Lower lobe of right lung (tissue), 2 donors: ENCODE data around the gene INTS1. TPM values are rescaled to one million over a fixed set of nuclear protein-coding genes. Genes with fewer than 3 reads are reported as not detected.

Experiments
- ATAC-seq, 2 donors: fragments of 200-7000 bp; cut with Tn5 transposase; one replicate each; pipeline ENCODE4 v1.9.1; 2020 to 2022; ENCODE audit warnings: mild to moderate bottlenecking in 2 of 2, moderate library complexity in 2 of 2
- DNase-seq: peaks from one replicate; pipeline ENCODE4 v3.0.0-alpha.2; 2020
- H3K27ac ChIP-seq: fragments of 200-600 bp; one replicate; pipeline ENCODE4 v1.8.0; 2022
- H3K27me3 ChIP-seq: fragments of 200-600 bp; one replicate; pipeline ENCODE4 v1.8.0; 2022; ENCODE audit warnings: low read depth
- H3K36me3 ChIP-seq: fragments of 200-600 bp; one replicate; pipeline ENCODE4 v1.8.0; 2022; ENCODE audit warnings: mild to moderate bottlenecking
- H3K4me1 ChIP-seq: fragments of 200-600 bp; one replicate; pipeline ENCODE4 v1.8.0; 2022
- H3K4me3 ChIP-seq: fragments of 200-600 bp; one replicate; pipeline ENCODE4 v1.8.0; 2022; ENCODE audit warnings: mild to moderate bottlenecking
- H3K9me3 ChIP-seq: fragments of 200-600 bp; one replicate; pipeline ENCODE4 v1.8.0; 2022
- intact Hi-C: fragments of 100-400 bp; cut with DNase I; formaldehyde crosslinking; loops from one replicate; pipeline ENCODE4 v1.11.0; 2022
- total RNA-seq: library from RNA; stranded (reverse); fragmentation: NEBNext Ultra II Directional; extraction: Animal tissue kit (Norgen Biotek cat#: 25700); gene quantifications from one replicate; pipeline ENCODE4 v1.2.1, GENCODE V29; 2021
- TF ChIP-seq, protein P1 (sequence below): fragments of 200-600 bp; IDR thresholded peaks from one replicate; pipeline ENCODE4 v1.8.0; 2022; ENCODE audit warnings: antibody characterized with exemption, mild to moderate bottlenecking
- donor health status: DM: no; HTN: yes; CAD: no; lungs with severe emphysema.

Gene INTS1
- total RNA-seq, 1 donor from 2014 or later = 50.8 TPM

GRCh38 chr7:1539181-1539881 lies 35.1 kb upstream of the INTS1 start:
- H3K9me3 ChIP-seq = no peaks in the 10 kb centered on the region
- intact Hi-C loops = no loop called here
- peak overlapping the region; percentile 94 for H3K27ac ChIP-seq
- DNase-seq (no peak), ATAC-seq (no peak)
- peaks cover 70% of the 10 kb centered on the region for H3K36me3 ChIP-seq
- TF ChIP-seq, protein P1, sequence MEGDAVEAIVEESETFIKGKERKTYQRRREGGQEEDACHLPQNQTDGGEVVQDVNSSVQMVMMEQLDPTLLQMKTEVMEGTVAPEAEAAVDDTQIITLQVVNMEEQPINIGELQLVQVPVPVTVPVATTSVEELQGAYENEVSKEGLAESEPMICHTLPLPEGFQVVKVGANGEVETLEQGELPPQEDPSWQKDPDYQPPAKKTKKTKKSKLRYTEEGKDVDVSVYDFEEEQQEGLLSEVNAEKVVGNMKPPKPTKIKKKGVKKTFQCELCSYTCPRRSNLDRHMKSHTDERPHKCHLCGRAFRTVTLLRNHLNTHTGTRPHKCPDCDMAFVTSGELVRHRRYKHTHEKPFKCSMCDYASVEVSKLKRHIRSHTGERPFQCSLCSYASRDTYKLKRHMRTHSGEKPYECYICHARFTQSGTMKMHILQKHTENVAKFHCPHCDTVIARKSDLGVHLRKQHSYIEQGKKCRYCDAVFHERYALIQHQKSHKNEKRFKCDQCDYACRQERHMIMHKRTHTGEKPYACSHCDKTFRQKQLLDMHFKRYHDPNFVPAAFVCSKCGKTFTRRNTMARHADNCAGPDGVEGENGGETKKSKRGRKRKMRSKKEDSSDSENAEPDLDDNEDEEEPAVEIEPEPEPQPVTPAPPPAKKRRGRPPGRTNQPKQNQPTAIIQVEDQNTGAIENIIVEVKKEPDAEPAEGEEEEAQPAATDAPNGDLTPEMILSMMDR = no peak
- no peaks in the 10 kb centered on the region for H3K27me3 ChIP-seq
- H3K4me3 ChIP-seq = peak overlapping the region; percentile 51
- H3K4me1 ChIP-seq = peaks cover 39% of the 10 kb centered on the region

DNA sequence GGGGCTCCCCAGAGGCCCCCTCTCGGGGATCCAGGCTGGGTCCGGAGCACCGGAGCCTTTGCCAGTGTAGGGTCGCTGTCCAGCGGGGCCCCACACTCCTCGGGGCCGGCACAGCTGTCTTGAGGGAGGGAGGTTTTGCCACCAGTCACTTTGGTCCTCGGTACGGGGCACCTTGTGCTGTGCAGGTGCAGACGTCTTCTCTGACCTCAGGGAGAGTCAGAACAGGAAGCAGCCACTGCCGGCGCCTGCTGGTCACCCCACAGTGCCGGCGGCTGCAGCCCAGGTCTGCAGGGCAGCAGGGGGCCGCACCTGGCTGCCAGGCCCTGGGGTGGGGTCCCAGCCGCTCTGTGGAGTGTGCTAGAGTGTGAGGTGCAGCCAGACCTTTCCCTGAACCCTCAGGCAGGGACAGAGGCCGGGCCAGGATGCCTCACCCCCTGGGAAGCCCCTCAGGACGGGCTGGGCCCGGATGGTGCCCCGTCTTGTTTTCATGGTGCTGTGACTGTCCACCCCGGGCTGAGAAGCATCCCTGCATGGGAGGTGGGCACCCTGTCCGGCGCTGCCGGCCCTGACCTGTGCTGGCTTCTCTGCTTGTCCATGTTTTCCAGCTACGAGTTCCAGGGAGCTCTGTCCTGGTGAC lies 34.5 kb upstream of the INTS1 start:
- Histone ChIP-seq H3K9me3 (no peaks in the 10 kb centered on the region), H3K36me3 (peaks cover 63% of the 10 kb centered on the region), H3K4me1 (peaks cover 46% of the 10 kb centered on the region), H3K4me3 (peak overlapping the region; percentile 51), H3K27ac (peak overlapping the region; percentile 94), H3K27me3 (no peaks in the 10 kb centered on the region)
- TF ChIP-seq, protein P1 = no peak
- DNase-seq (no peak), ATAC-seq (no peak)
- intact Hi-C loops = no loop called here

DNA sequence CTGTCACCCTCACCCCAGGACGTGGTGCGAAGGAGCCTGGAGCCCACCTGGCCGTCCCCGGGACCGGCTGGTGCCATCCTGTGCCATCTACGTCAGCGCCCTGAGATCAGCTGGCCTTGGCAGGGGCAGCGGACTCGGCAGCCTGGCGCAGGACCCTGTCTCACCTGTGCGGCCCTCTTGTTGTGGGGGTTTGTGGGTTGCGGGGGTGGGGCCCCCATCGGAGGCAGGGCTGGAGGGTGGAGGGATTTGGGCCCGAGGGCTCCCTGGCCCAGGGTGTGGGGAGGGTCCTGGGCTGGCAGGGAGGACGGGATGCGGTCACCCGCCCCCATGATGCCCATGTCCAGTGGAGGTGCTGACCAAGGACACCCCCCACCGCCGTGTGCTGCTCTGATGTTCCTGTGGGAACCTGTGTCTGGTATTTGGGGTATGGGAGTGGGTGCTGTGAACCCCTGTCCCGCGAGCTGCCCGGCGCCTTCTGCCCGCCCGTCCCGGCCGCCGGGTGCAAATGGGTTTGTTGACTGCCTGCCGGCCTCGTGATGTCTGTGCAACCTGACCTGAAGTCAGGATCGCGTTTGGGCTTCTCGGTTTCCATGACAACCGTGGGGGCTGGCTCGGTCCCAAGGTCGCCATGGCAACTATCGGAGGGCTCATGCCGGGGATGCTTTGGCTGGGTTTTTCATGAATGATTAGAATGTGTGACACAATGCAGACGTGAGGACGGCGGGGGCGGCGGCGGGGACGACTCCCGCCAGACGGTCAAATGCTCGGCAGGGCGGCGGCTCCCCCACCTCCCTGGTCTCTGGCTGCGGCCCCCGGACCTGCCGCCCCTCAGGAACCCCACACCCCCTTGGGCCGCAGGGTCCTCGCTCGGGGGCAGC lies 33.6 kb upstream of the INTS1 start:
- Histone ChIP-seq H3K27me3 (no peaks in the 10 kb centered on the region), H3K9me3 (no peaks in the 10 kb centered on the region), H3K4me1 (peaks cover 53% of the 10 kb centered on the region), H3K4me3 (peak overlapping the region; percentile 51), H3K36me3 (peaks cover 56% of the 10 kb centered on the region), H3K27ac (peak overlapping the region; percentile 94)
- intact Hi-C loops = no loop called here
- DNase-seq = peak; percentile 78
- ATAC-seq = peak; percentile 47 to 57
- TF ChIP-seq, protein P1 = no peak

- Histone ChIP-seq H3K27me3 (no peaks in the 10 kb centered on the region), H3K9me3 (no peaks in the 10 kb centered on the region), H3K27ac (peak overlapping the region; percentile 94), H3K4me3 (peak overlapping the region; percentile 51), H3K4me1 (peaks cover 56% of the 10 kb centered on the region), H3K36me3 (peaks cover 48% of the 10 kb centered on the region)
- ATAC-seq (peak; percentile 86 to 90), DNase-seq (peak; percentile 96)
- intact Hi-C loops = no loop called here
- TF ChIP-seq, protein P1 = no peak
Observed at GRCh38 chr7:1536743-1537534, 32.8 kb upstream of the INTS1 start.

- no peaks in the 10 kb centered on the region for H3K27me3 ChIP-seq
- H3K4me3 ChIP-seq = peak overlapping the region; percentile 51
- H3K27ac ChIP-seq = peak overlapping the region; percentile 94
- intact Hi-C loops = no loop called here
- TF ChIP-seq, protein P1 = no peak
- H3K36me3 ChIP-seq = peaks cover 43% of the 10 kb centered on the region
- no peaks in the 10 kb centered on the region for H3K9me3 ChIP-seq
- peaks cover 62% of the 10 kb centered on the region for H3K4me1 ChIP-seq
- ATAC-seq = no peak
- no peak for DNase-seq
Observed at GRCh38 chr7:1536455-1536742, 32.2 kb upstream of the INTS1 start.
